ENCODE measurements around the gene DDX4. TPM values are rescaled to one million over a fixed set of nuclear protein-coding genes. Genes with fewer than 3 reads are reported as not detected.

The DDX4 gene
- total and polyA plus RNA-seq, 9 of the 15 experiments (the other 6 are each of a cell fraction or from before 2014, with no cell fraction given), result not detected

GRCh38 chr5:55714339-55714738, 23.5 kb upstream of the DDX4 start:
- FAIRE-seq, result no peak
- CTCF ChIA-PET (ENCODE audit: low intra/inter-chr PET ratio), result no interaction called here
- no TSS peak for BruUV-seq (replicated peaks)

More at GRCh38 chr5:55714339-55714738, 23.5 kb upstream of the DDX4 start:
- TF ChIP-seq, protein P1, sequence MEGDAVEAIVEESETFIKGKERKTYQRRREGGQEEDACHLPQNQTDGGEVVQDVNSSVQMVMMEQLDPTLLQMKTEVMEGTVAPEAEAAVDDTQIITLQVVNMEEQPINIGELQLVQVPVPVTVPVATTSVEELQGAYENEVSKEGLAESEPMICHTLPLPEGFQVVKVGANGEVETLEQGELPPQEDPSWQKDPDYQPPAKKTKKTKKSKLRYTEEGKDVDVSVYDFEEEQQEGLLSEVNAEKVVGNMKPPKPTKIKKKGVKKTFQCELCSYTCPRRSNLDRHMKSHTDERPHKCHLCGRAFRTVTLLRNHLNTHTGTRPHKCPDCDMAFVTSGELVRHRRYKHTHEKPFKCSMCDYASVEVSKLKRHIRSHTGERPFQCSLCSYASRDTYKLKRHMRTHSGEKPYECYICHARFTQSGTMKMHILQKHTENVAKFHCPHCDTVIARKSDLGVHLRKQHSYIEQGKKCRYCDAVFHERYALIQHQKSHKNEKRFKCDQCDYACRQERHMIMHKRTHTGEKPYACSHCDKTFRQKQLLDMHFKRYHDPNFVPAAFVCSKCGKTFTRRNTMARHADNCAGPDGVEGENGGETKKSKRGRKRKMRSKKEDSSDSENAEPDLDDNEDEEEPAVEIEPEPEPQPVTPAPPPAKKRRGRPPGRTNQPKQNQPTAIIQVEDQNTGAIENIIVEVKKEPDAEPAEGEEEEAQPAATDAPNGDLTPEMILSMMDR (IDR thresholded peaks at IDR 0.05 in 2 of 3, conservative IDR thresholded peaks at IDR 0.05 in 1 of 3; ENCODE audit: insufficient read depth in 2 of 3, low read depth in 1 of 3, low read length in 3 of 3), result peak in 1 of 3 experiments; percentile 7; a peak in 1 of 6 replicates
- TF ChIP-seq CBFA2T3 (IDR thresholded peaks at IDR 0.05), result no peak
- no peak for TF ChIP-seq KLF6 (CRISPR knock-in tag; IDR thresholded peaks at IDR 0.05; ENCODE audit: borderline replicate concordance)
- intact Hi-C loops (cut with micrococcal nuclease), result no loop called here
- Histone ChIP-seq H3K9me3 (replicated peaks; ENCODE audit: control insufficient read depth, insufficient read depth, low read depth, low read length) (no peaks in the 10 kb centered on the region), H3K79me2 (ENCODE audit: control insufficient read depth, insufficient read depth, low read length) (peaks cover 10% of the 10 kb centered on the region), H2AFZ (ENCODE audit: low read depth, low read length) (peak overlapping the region; percentile 27; the same call in 1 of the 2 replicates), H3K27ac (ENCODE audit: extremely low read depth, low read depth, low read length) (no peak overlapping the region), H4K20me1 (replicated peaks; ENCODE audit: control insufficient read depth, insufficient read depth, low read length) (no peaks in the 10 kb centered on the region), H3K4me1 (replicated peaks in 1 of 2; ENCODE audit: control insufficient read depth in 2 of 2, insufficient read depth in 2 of 2, low read length in 2 of 2) (peaks cover 0 to 11% of the 10 kb centered on the region in 2 experiments; a peak in 4 of 5 replicates), H3K27me3 (ENCODE audit: control insufficient read depth in 2 of 2, insufficient read depth in 2 of 2, low read length in 2 of 2) (no peaks in the 10 kb centered on the region), H3K9ac (ENCODE audit: insufficient read depth in 1 of 2, low read depth in 2 of 2, low read length in 2 of 2) (no peak overlapping the region), H3K4me2 (ENCODE audit: insufficient read depth, low read length) (no peak overlapping the region), H3K36me3 (ENCODE audit: control insufficient read depth, insufficient read depth, low read length) (no peaks in the 10 kb centered on the region), H3K9me1 (ENCODE audit: control insufficient read depth, insufficient read depth, low read length) (no peaks in the 10 kb centered on the region), H3K4me3 (no peak overlapping the region)
- WGBS (ENCODE audit: insufficient coverage, low coverage, missing lambda C conversion rate), result 9% methylated on average over 1 of the region's 1 CpG
- in situ Hi-C loops (cut with MboI), result no loop called here
- ATAC-seq, result no peak
- no peak for DNase-seq (ENCODE audit: extremely low read depth in 1 of 4, low spot score in 3 of 4)
- POLR2A ChIA-PET, result interaction anchor here (0.7 kb wide), 2 partner anchors 473 to 771 kb away, joined by 3 read pairs; no protein-coding TSS in a partner anchor
